GM21528 (cell line): Measurements from ENCODE around the gene DNMT3A.

Experiments
- ATAC-seq: cut with Tn5 transposase; IDR thresholded peaks from one replicate; pipeline ENCODE4 v1.9.1; 2021; ENCODE audit warnings: mild to moderate bottlenecking, moderate library complexity; ENCODE audit not compliant: unreplicated experiment, low FRiP score

Gene DNMT3A

DNA sequence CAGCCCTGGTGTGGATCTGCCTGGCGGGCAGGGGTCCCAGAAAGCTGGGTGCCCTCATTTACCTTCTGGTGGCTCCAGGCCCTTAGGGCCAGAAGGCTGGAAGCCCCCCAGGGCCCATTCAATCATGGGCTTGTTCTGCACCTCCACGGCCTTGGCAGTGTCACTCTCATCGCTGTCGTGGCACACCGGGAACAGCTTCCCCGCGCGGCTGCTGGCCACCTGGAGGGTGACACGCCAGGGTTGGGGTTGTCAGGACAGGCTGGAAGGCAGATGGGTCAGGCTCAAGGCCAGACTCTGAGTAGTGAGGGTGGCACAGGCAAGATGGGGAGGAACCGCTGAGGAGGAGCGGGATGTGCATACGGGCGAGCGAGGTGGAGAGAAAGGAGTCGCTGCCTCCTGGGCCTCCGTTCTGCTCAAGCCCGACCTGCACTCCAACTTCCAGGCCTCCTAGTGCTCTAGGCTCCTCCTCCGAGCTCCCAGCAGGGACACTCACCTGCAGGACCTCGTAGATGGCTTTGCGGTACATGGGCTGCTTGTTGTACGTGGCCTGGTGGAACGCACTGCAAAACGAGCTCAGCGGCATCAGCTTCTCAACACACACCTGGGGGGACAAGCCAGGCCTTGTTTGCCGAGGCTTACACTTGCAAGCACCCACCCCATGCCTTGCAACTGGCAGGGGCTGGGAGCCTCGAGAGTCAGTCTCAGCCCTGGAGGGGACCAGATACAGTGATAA is 95.0 kb downstream of the DNMT3A start:
- no peak for ATAC-seq

- ATAC-seq, result no peak
These were observed 95.7 kb downstream of the DNMT3A start for GRCh38 chr2:25246001-25246400.

- ATAC-seq, result no peak
These were observed 96.6 kb downstream of the DNMT3A start for GRCh38 chr2:25245141-25245540.

- ATAC-seq, result no peak
These were observed 97.7 kb downstream of the DNMT3A start for GRCh38 chr2:25243995-25244394.

- ATAC-seq, result no peak
These were observed 100.3 kb downstream of the DNMT3A start for GRCh38 chr2:25241452-25241851.

DNA sequence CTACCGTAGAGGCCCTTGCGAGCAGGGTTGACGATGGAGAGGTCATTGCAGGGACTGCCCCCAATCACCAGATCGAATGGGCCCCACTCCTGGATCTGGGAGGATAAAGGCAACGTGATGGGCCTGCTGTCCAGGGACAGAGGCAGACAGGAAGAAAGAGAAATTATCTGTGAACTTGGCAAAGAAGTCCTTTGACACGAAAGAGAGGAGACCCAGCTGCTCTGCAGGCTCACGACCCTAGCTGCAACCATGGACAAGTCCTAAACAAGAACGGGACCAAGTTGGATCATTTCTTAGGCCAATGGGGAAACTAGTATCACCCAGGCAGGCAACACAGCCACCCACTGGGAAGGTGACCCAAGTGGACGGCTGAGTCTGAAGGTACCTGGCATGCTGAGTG is 101.1 kb downstream of the DNMT3A start:
- no peak for ATAC-seq

DNA sequence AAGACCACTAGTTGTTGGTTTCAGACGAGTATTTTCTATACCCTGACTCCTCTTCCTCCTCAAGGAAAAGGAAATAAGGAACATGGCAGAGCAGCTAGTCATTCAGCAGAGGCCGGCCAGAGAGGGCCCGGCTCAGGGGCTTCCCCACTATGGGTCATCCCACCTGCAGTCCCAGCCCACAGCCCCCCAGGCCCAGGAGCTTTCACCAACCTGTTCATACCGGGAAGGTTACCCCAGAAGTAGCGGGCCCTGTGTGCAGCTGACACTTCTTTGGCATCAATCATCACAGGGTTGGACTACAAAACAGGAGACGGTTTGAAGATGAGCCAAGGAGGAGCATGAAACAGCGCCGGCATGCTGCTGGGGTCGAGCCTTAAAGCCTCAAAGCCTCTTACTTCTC is 102.8 kb downstream of the DNMT3A start:
- ATAC-seq, result no peak

- ATAC-seq, result no peak
These were observed 104.0 kb downstream of the DNMT3A start for GRCh38 chr2:25237764-25238163.

DNA sequence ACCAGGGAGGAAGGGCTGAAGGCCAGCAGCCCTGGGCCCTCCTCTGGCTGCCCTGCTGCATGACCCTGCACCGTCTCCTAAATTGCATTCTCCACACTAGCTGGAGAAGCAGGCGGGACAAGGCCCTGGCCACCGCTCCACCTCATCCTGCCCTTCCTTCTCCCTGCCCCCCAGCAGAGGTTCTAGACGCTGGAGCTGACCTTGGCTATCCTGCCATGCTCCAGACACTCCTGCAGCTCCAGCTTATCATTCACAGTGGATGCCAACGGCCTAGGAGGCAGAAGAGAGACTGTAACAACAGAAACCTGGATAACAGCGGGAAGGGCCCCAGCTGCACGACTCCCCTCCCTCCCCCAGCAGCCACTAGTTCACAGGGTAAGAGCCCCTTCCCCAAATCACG is 105.0 kb downstream of the DNMT3A start:
- no peak for ATAC-seq

DNA sequence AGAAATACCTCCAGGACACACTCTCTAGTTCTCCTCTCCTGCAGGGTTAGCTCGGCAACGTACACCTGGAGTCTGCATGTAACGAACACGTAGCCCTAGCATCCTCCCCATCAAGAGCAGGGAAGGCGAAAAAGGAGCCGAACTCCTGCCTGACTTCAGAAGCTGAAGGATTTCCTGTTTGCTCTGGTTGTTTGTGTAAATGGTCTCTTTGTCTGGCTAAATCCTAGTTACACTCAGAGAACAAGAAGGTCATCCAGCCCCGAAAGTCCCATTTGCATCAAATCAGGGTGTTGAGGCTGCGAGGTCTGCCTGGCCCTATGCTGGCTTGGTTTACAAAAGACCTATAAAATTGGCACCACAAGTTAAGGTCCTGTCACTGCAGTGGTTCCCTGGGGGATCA is 107.0 kb downstream of the DNMT3A start:
- no peak for ATAC-seq

- ATAC-seq, result no peak
These were observed 107.7 kb downstream of the DNMT3A start for GRCh38 chr2:25233916-25234605.

GRCh38 chr2:25232248-25232825 is 109.4 kb downstream of the DNMT3A start:
- ATAC-seq, result no peak

DNA sequence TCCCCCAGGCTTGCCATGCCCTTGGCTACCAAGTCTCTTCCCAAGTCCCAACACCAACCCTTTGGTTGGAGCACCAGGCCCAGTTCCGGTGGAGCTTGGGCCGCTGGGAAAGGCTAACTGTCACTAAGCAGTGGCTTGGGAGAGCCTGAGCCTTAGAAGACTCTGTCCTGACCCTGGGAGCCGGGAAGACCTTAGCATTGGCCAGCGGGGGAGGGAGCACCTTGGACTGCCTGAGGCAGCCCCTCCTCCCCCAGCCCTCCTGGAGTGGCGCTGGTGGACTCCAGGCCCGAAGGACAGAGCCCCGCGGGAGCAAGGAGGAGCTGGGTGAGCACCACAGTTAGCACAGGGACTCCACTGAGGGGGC is 110.8 kb downstream of the DNMT3A start:
- no peak for ATAC-seq

DNA sequence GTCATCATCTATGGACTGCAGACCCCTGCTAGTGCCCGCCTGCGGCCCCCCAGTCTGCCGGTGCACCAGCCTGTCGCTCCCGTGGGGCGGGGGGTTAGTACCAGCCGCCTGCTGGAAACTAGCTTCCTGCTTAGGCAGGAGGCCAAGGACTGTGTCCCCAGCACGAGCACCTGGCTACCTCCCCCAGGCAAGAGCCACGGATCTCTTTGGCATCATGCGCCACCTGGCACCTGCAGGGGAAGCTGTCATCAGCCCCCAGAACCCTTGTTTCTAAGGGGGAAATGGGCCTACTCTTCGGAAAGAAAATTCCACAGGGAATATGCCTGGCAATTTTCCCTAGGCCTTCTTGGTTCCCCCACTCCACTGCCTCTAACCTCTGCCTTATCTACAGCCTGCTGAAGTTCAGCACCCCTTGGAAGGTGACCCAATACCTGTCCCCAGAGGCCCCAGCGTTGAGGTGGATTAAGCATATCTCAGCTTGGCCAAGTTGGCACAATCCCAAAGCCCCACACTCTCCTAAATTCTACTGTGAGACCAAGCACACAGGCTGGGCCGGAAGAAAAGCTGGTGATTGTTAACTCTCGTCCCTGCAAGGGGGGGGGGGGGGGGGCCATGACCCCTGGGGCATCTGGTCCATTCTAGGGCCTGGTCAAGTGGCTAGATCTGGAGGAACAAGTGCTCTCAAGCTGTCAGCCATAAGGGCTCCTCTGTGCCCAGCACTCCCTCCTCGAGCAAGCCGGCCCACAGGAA is 111.4 kb downstream of the DNMT3A start:
- ATAC-seq, result no peak

- ATAC-seq, result no peak
These were observed 112.2 kb downstream of the DNMT3A start for GRCh38 chr2:25229279-25230197.

DNA sequence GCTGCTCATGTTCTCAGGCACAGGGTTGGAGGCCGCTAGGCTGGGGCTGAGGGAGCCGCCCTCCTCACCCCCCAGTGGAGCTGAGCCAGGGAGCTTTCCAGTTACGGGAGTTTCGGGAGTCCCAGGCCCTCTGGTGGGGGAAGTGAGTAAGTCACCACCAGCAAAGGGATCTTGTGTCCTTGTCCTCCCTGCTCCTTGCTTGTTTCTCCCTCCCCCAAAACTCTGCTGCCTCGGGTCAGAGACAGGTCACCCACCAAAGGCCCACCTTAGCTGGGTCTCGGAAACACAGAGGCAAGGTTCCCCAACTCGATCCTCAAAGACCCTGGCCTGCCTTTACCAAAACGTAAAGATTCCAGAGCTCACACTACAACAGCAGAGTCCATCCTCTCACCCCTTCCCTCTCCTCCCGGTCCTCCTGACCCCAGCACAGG is 112.9 kb downstream of the DNMT3A start:
- no peak for ATAC-seq

DNA sequence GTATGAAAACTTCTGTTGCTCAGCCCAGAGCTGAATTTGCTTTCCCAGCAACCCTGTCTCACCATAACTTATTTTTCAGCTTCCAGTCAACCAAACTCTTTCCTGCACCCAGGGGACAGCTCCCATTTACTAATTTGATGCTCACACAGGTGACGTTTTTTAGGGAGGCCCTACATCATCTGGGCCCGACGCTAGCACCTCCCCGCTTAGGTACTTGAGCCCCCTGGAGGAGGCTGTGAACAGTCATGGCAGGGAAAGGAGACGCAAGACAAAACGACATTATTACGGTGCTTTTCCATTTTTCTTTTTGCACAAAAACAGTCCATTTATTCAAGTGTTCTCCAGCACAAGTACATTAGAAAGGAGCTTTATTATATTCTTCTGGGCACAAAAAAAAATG is 114.1 kb downstream of the DNMT3A start:
- no peak for ATAC-seq

GRCh38 chr2:25226827-25227226 is 114.9 kb downstream of the DNMT3A start:
- ATAC-seq, result peak; percentile 17

- no peak for ATAC-seq
These were observed 119.1 kb downstream of the DNMT3A start for GRCh38 chr2:25222477-25223121.

GRCh38 chr2:25221579-25221978 is 120.1 kb downstream of the DNMT3A start:
- ATAC-seq, result no peak
